HFFc6 (cell line): ENCODE measurements around the gene COA4. TPM values are rescaled to one million over a fixed set of nuclear protein-coding genes. Genes with fewer than 3 reads are reported as not detected.

Source experiments
- DNase-seq: peaks from one replicate; pipeline ENCODE4 v3.0.0-alpha.2; 2018
- H3K27ac Mint-ChIP-seq: 2 replicates; pipeline ENCODE4 v1.8.0; 2020; ENCODE audit warnings: mild to moderate bottlenecking, mixed read lengths
- H3K27me3 Mint-ChIP-seq: 2 replicates; pipeline ENCODE4 v1.8.0; 2021; ENCODE audit warnings: mild to moderate bottlenecking, moderate library complexity, mixed read lengths; ENCODE audit not compliant: insufficient read depth
- H3K36me3 Mint-ChIP-seq: 2 replicates; pipeline ENCODE4 v1.8.0; 2021; ENCODE audit warnings: low read depth, mixed read lengths
- H3K4me1 Mint-ChIP-seq: 2 replicates; pipeline ENCODE4 v1.8.0; 2020; ENCODE audit warnings: low read depth, mixed read lengths
- H3K4me3 Mint-ChIP-seq: 2 replicates; pipeline ENCODE4 v1.8.0; 2020; ENCODE audit warnings: mild to moderate bottlenecking, moderate library complexity, mixed read lengths
- H3K9me3 Mint-ChIP-seq: 2 replicates; pipeline ENCODE4 v1.8.0; 2020; ENCODE audit warnings: mild to moderate bottlenecking, mixed read lengths
- CTCF ChIP-seq: fragments of 200-600 bp; sonication (generic); IDR thresholded peaks from 2 replicates; pipeline ENCODE4 v1.5.0; 2021; ENCODE audit warnings: antibody characterized with exemption, mild to moderate bottlenecking
- total RNA-seq, 6 experiments: library from RNA; stranded (reverse); fragmentation: NEBNext Ultra II Directional; extraction: Animal tissue kit (Norgen Biotek cat#: 25700); gene quantifications; 2 replicates in 1 of 6; 3 replicates in 5 of 6; pipeline ENCODE4 v1.2.3, GENCODE V29; 2021

Gene COA4
- total RNA-seq, 6 experiments from 2014 or later = 78.9 to 103 (median 81.4) TPM

- H3K27ac Mint-ChIP-seq = no peak overlapping the region
- DNase-seq = no peak
- H3K27me3 Mint-ChIP-seq = 0 out of 2 replicates have a peak, but pooled peaks cover 2% of the 10 kb centered on the region
- TF ChIP-seq CTCF = no peak
- no peaks in the 10 kb centered on the region for H3K4me1 Mint-ChIP-seq
- no peaks in the 10 kb centered on the region; the same call in 1 of the 2 replicates for H3K36me3 Mint-ChIP-seq
- H3K4me3 Mint-ChIP-seq = no peak overlapping the region
- no peaks in the 10 kb centered on the region for H3K9me3 Mint-ChIP-seq
Observed at GRCh38 chr11:73856031-73856567, 20.5 kb downstream of the COA4 start.

- Mint-ChIP-seq H3K27me3 (0 out of 2 replicates have a peak, but pooled peaks cover 2% of the 10 kb centered on the region), H3K4me3 (no peak overlapping the region), H3K4me1 (no peaks in the 10 kb centered on the region), H3K9me3 (no peaks in the 10 kb centered on the region), H3K27ac (peak overlapping the region; percentile 9; the same call in 1 of the 2 replicates), H3K36me3 (no peaks in the 10 kb centered on the region; the same call in 1 of the 2 replicates)
- DNase-seq = no peak
- no peak for TF ChIP-seq CTCF
Observed at GRCh38 chr11:73854680-73855079, 22.0 kb downstream of the COA4 start.

GRCh38 chr11:73852049-73852448 lies 24.6 kb downstream of the COA4 start:
- no peak for TF ChIP-seq CTCF
- Mint-ChIP-seq H3K4me3 (no peak overlapping the region), H3K9me3 (no peaks in the 10 kb centered on the region), H3K27me3 (no peaks in the 10 kb centered on the region), H3K27ac (no peak overlapping the region), H3K36me3 (no peaks in the 10 kb centered on the region; the same call in 1 of the 2 replicates), H3K4me1 (peaks cover 6% of the 10 kb centered on the region; the same call in 1 of the 2 replicates)
- DNase-seq = no peak

- peaks cover under 1% of the 10 kb centered on the region for H3K36me3 Mint-ChIP-seq
- H3K4me3 Mint-ChIP-seq = no peak overlapping the region
- TF ChIP-seq CTCF = no peak
- H3K9me3 Mint-ChIP-seq = no peaks in the 10 kb centered on the region
- DNase-seq = no peak
- H3K4me1 Mint-ChIP-seq = peaks cover 6% of the 10 kb centered on the region; the same call in 1 of the 2 replicates
- H3K27me3 Mint-ChIP-seq = no peaks in the 10 kb centered on the region
- no peak overlapping the region for H3K27ac Mint-ChIP-seq
Observed at GRCh38 chr11:73851046-73851764, 25.4 kb downstream of the COA4 start.

- Mint-ChIP-seq H3K36me3 (peaks cover 3% of the 10 kb centered on the region; the same call in 1 of the 2 replicates), H3K27ac (no peak overlapping the region), H3K9me3 (no peaks in the 10 kb centered on the region), H3K27me3 (no peaks in the 10 kb centered on the region), H3K4me1 (peaks cover 15% of the 10 kb centered on the region), H3K4me3 (no peak overlapping the region)
- DNase-seq = no peak
- no peak for TF ChIP-seq CTCF
Observed at GRCh38 chr11:73839123-73839457, 37.6 kb downstream of the COA4 start.
